Gastroesophageal sphincter (tissue), 3 donors: Measurements from ENCODE around the gene PGGT1B.

Source experiments
- EP300 ChIP-seq: sonication (generic); formaldehyde crosslinking; IDR thresholded peaks from one replicate; pipeline ENCODE4 v1.6.1; 2017; ENCODE audit warnings: antibody characterized with exemption, mild to moderate bottlenecking
- POLR2A ChIP-seq, 2 donors: fragments of 450-650 bp; IDR thresholded peaks; one replicate each; pipeline ENCODE4 v1.6.1; 2017; ENCODE audit warnings: antibody characterized with exemption in 2 of 2, mild to moderate bottlenecking in 2 of 2, moderate library complexity in 1 of 2
- TF ChIP-seq, protein P1 (sequence below), 4 experiments: fragments of 200-600 bp in 2 of 4; fragments of 450-650 bp in 2 of 4; sonication (generic) in 1 of 4; IDR thresholded peaks; one replicate each; pipeline ENCODE4 v1.5.1; 2017 to 2019; ENCODE audit warnings: antibody characterized with exemption in 4 of 4, mild to moderate bottlenecking in 2 of 4, moderate library complexity in 2 of 4

DNA sequence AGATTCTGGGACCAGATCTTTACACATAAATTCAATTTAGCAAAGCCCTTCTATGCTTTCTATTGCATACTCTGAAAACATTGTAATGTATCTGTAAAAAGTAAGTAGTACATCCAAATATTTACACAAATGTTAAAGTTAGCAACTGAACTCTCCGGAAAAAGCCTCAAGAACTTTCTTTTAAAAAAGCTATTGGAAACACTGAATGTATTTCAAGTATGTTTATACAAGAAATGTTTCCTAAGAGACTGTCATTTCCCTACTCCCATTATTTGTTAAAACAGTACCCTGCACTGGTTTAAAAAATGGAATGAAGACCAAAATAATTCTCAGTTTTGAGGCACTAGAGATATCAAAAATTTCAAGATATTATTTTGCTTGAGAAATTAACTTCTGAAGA, 48.1 kb downstream of the PGGT1B start:
- TF ChIP-seq POLR2A (IDR thresholded peaks at IDR 0.05) (no peak), EP300 (no peak)
- TF ChIP-seq, protein P1, sequence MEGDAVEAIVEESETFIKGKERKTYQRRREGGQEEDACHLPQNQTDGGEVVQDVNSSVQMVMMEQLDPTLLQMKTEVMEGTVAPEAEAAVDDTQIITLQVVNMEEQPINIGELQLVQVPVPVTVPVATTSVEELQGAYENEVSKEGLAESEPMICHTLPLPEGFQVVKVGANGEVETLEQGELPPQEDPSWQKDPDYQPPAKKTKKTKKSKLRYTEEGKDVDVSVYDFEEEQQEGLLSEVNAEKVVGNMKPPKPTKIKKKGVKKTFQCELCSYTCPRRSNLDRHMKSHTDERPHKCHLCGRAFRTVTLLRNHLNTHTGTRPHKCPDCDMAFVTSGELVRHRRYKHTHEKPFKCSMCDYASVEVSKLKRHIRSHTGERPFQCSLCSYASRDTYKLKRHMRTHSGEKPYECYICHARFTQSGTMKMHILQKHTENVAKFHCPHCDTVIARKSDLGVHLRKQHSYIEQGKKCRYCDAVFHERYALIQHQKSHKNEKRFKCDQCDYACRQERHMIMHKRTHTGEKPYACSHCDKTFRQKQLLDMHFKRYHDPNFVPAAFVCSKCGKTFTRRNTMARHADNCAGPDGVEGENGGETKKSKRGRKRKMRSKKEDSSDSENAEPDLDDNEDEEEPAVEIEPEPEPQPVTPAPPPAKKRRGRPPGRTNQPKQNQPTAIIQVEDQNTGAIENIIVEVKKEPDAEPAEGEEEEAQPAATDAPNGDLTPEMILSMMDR (IDR thresholded peaks at IDR 0.05) = no peak
